Measurements from ENCODE around the gene DEFB131B.

- TF ChIP-seq CTCF (conservative IDR thresholded peaks at IDR 0.05; ENCODE audit: low read length) (no peak), EZH2phosphoT487 (IDR thresholded peaks at IDR 0.05; ENCODE audit: borderline replicate concordance, low read depth, low read length) (no peak)
Observed at GRCh38 chr11:71843858-71844257, 34.4 kb upstream of the DEFB131B start.
